Suprapubic skin (tissue), 4 donors: ENCODE data around the gene EPYC. TPM values are rescaled to one million over a fixed set of nuclear protein-coding genes. Genes with fewer than 3 reads are reported as not detected.

Experiments
- DNase-seq, 2 donors: peaks; one replicate each; pipeline ENCODE4 v3.0.0-alpha.2; 2019; ENCODE audit warnings: low spot score in 2 of 2
- H3K27ac ChIP-seq: fragments of 200-600 bp; sonication (generic); one replicate; pipeline ENCODE4 v1.5.1; 2019
- H3K27me3 ChIP-seq: fragments of 200-600 bp; sonication (generic); one replicate; pipeline ENCODE4 v1.5.1; 2019
- H3K36me3 ChIP-seq: fragments of 200-600 bp; sonication (generic); one replicate; pipeline ENCODE4 v1.5.1; 2019
- H3K4me1 ChIP-seq: fragments of 200-600 bp; sonication (generic); one replicate; pipeline ENCODE4 v1.5.1; 2019
- H3K4me3 ChIP-seq: fragments of 200-600 bp; sonication (generic); one replicate; pipeline ENCODE4 v1.5.1; 2019; ENCODE audit warnings: mild to moderate bottlenecking
- H3K9me3 ChIP-seq: fragments of 200-600 bp; sonication (generic); one replicate; pipeline ENCODE4 v1.5.1; 2019
- EP300 ChIP-seq: sonication (generic); formaldehyde crosslinking; IDR thresholded peaks from one replicate; pipeline ENCODE4 v1.6.1; 2017; ENCODE audit warnings: antibody characterized with exemption
- POLR2A ChIP-seq, 2 donors: fragments of 450-650 bp; IDR thresholded peaks; one replicate each; pipeline ENCODE4 v1.6.1; 2017; ENCODE audit warnings: antibody characterized with exemption in 2 of 2, mild to moderate bottlenecking in 2 of 2, moderate library complexity in 2 of 2
- POLR2AphosphoS5 ChIP-seq, 3 donors: sonication (generic); formaldehyde crosslinking; IDR thresholded peaks; one replicate each; pipeline ENCODE4 v1.6.1; 2017; ENCODE audit warnings: antibody characterized with exemption in 3 of 3
- WGBS: methylation state at CpG from one replicate; pipeline ENCODE4 v1.1.5; 2018; 5-methylcytosine and 5-hydroxymethylcytosine counted together
- total RNA-seq, 4 donors: library from RNA; depleted of rRNA; stranded (reverse); fragments of >200 nt; gene quantifications; one replicate each; pipeline ENCODE4 v1.1.0, GENCODE V29; 2016
- TF ChIP-seq, protein P1 (sequence below), 2 donors: fragments of 200-600 bp in 1 of 2; fragments of 450-650 bp in 1 of 2; sonication (generic) in 1 of 2; IDR thresholded peaks; one replicate each; pipeline ENCODE4 v1.5.1; 2016 to 2019; ENCODE audit warnings: antibody characterized with exemption in 2 of 2, mild to moderate bottlenecking in 1 of 2, moderate library complexity in 1 of 2

EPYC gene
- total RNA-seq, 4 donors from 2014 or later: not detected

DNA sequence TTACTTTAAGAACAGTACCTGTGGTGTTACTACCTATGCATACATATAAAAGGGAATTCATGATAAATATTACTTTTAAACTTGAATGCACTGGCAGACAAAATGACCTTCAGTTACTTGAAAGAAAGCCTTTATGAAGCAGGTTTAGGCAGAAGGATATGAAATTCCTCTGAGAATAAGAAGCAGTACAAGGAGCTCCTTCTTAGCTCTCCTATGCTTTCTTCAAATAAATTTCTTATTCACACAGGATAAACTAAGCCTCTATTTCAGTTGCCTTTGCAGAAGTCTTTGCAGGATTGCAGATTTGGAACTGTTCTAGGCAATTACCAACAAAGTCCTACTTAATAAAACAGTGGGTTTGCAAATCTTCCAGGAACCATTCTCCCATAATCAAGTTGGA is 1.0 kb downstream of the EPYC start:
- DNase-seq: no peak
- Histone ChIP-seq H3K27me3 (no peaks in the 10 kb centered on the region), H3K4me3 (no peak overlapping the region), H3K4me1 (no peaks in the 10 kb centered on the region), H3K27ac (no peak overlapping the region), H3K9me3 (no peaks in the 10 kb centered on the region), H3K36me3 (no peaks in the 10 kb centered on the region)
- TF ChIP-seq POLR2AphosphoS5 (IDR thresholded peaks at IDR 0.05) (no peak), EP300 (no peak)

DNA sequence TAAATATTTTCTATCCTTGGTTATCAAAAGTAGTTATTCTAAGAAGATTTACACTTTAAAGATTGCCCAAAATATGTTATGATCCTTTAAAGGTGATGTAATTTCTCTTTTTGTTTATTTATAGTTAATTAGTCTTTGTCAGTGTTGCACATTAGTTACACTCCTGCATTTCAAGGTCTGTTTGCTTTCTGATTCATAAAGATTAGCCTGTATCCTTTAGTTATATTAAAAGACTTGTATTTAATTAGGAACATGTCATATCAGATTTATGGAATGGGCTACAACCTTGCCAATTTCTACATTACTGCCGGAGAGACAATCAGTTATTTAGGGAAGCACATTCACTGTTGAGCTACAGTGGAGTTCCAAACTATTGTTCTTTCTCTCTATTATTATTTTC is 3.5 kb downstream of the EPYC start:
- Histone ChIP-seq H3K27me3 (no peaks in the 10 kb centered on the region), H3K9me3 (no peaks in the 10 kb centered on the region), H3K27ac (no peak overlapping the region), H3K4me3 (no peak overlapping the region), H3K36me3 (no peaks in the 10 kb centered on the region), H3K4me1 (no peaks in the 10 kb centered on the region)
- WGBS: 38% methylated on average over 1 of the region's 1 CpG
- TF ChIP-seq, protein P1, sequence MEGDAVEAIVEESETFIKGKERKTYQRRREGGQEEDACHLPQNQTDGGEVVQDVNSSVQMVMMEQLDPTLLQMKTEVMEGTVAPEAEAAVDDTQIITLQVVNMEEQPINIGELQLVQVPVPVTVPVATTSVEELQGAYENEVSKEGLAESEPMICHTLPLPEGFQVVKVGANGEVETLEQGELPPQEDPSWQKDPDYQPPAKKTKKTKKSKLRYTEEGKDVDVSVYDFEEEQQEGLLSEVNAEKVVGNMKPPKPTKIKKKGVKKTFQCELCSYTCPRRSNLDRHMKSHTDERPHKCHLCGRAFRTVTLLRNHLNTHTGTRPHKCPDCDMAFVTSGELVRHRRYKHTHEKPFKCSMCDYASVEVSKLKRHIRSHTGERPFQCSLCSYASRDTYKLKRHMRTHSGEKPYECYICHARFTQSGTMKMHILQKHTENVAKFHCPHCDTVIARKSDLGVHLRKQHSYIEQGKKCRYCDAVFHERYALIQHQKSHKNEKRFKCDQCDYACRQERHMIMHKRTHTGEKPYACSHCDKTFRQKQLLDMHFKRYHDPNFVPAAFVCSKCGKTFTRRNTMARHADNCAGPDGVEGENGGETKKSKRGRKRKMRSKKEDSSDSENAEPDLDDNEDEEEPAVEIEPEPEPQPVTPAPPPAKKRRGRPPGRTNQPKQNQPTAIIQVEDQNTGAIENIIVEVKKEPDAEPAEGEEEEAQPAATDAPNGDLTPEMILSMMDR (IDR thresholded peaks at IDR 0.05): no peak
- DNase-seq: no peak

DNA sequence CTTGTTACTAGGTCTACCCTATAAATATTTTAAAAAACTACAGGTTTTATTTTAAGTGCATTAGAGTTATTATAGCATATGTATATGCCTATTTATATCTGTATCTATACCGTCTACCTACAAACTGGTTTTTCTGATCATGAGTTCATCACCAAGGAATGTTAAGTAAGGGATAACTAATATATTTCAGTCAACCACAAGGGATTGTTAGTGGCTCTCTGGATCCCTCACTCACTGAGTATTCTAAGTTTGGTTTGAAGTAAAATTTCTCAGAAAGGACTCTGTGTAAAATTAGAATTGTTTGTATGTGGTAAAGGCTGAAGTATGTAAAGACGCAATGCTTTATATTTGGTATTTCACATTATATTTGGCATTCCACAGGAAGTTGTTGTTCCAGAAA is 4.8 kb downstream of the EPYC start:
- Histone ChIP-seq H3K4me1 (no peaks in the 10 kb centered on the region), H3K4me3 (no peak overlapping the region), H3K27me3 (no peaks in the 10 kb centered on the region), H3K27ac (no peak overlapping the region), H3K36me3 (no peaks in the 10 kb centered on the region), H3K9me3 (no peaks in the 10 kb centered on the region)
- WGBS: 74% methylated on average over 2 of the region's 2 CpGs
- TF ChIP-seq, protein P1 (IDR thresholded peaks at IDR 0.05): no peak
- TF ChIP-seq POLR2A (IDR thresholded peaks at IDR 0.05): no peak
- no peak for DNase-seq

DNA sequence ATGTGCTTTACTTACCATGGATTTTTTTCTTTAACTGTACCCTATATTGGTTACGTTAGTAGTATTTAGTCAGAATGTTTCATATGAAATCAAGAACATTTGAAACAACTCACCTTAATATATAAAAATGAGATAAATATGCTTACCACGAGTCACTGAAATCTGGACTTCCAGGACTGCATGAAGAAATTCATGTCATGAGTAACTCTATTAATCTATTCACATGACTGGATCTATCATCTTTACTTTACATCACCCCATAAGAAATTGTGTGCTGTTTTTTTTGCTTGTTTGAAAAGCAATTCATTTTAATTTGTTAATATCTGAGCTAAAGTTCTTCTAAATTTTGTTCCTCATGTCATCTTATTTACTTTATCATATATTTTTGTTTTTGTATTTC is 5.2 kb downstream of the EPYC start:
- TF ChIP-seq, protein P1 (IDR thresholded peaks at IDR 0.05): no peak
- TF ChIP-seq EP300: no peak
- TF ChIP-seq POLR2A (IDR thresholded peaks at IDR 0.05): no peak
- TF ChIP-seq POLR2AphosphoS5 (IDR thresholded peaks at IDR 0.05): no peak
- no peaks in the 10 kb centered on the region for H3K4me1 ChIP-seq
- WGBS: 94% methylated on average over 2 of the region's 2 CpGs
- no peaks in the 10 kb centered on the region for H3K27me3 ChIP-seq
- H3K36me3 ChIP-seq: no peaks in the 10 kb centered on the region
- no peak overlapping the region for H3K4me3 ChIP-seq
- H3K9me3 ChIP-seq: no peaks in the 10 kb centered on the region
- no peak for DNase-seq
- H3K27ac ChIP-seq: no peak overlapping the region

DNA sequence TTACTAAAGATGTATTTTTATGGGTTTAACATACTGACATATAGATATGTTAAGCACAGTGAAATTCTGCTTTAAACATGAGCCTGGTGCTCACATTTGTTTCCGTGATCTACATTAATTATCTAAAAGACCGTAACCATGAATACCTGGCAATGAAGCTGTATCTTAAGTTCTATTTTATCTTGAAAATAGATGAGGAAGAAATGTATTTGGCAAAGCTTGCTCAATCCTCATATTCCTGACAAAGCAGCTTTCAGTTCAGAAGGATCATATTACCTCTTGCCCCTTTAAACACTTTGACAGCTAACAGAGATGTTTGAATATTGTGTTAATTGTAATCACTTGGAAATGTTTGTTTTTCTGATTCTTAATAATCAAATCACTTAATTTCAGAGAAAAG is 9.8 kb downstream of the EPYC start:
- Histone ChIP-seq H3K27me3 (no peaks in the 10 kb centered on the region), H3K9me3 (no peaks in the 10 kb centered on the region), H3K4me3 (no peak overlapping the region), H3K36me3 (no peaks in the 10 kb centered on the region), H3K4me1 (peaks cover 3% of the 10 kb centered on the region), H3K27ac (no peak overlapping the region)
- no peak for TF ChIP-seq POLR2A (IDR thresholded peaks at IDR 0.05)
- DNase-seq: no peak
- WGBS: 56% methylated on average over 2 of the region's 2 CpGs

DNA sequence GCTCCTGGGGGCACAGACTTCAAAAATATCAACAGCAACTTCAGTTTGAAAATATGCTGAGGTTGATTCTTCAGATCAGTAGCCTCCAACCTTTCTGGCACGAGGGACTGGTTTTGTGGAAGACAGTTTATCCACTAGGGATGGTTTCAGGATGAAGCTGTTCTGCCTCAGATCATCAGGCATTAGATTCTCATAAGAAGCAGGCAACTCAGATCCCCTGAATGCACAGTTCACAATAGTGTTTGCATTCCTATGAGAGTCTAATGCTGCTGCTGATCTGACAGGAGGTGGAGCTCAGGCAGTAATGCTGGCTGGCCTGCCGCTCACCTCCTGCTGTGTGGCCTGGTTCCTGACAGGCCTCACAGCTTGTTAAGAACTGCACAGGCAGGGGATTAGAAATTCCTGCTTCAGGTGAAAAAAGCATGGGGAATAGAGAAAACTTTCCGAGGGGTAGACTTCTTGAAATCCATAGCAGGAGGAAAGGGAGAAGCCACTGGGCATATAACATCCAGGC is 12.8 kb downstream of the EPYC start:
- Histone ChIP-seq H3K27me3 (no peaks in the 10 kb centered on the region), H3K27ac (no peak overlapping the region), H3K36me3 (no peaks in the 10 kb centered on the region), H3K4me3 (no peak overlapping the region), H3K4me1 (peaks cover 3% of the 10 kb centered on the region), H3K9me3 (no peaks in the 10 kb centered on the region)
- DNase-seq: no peak
- 92% methylated on average over 3 of the region's 3 CpGs for WGBS
- TF ChIP-seq POLR2A (IDR thresholded peaks at IDR 0.05) (no peak), EP300 (no peak), POLR2AphosphoS5 (IDR thresholded peaks at IDR 0.05) (no peak)
- TF ChIP-seq, protein P1 (IDR thresholded peaks at IDR 0.05): no peak
